NCI-H2029 treated with DMSO at 0.1 percent for 48 hours (cell line): ENCODE results near the gene ADAMTS14.
"Not testable (repeated sequence)": the region's sequence is repeated elsewhere in the genome, so short reads cannot be mapped to it uniquely, and the experiment has no call there.

Experiments
- DNase-seq: peaks from one replicate; lab custom pipeline; 2025; lab: John Stamatoyannopoulos, UW

ADAMTS14 gene, protein sequence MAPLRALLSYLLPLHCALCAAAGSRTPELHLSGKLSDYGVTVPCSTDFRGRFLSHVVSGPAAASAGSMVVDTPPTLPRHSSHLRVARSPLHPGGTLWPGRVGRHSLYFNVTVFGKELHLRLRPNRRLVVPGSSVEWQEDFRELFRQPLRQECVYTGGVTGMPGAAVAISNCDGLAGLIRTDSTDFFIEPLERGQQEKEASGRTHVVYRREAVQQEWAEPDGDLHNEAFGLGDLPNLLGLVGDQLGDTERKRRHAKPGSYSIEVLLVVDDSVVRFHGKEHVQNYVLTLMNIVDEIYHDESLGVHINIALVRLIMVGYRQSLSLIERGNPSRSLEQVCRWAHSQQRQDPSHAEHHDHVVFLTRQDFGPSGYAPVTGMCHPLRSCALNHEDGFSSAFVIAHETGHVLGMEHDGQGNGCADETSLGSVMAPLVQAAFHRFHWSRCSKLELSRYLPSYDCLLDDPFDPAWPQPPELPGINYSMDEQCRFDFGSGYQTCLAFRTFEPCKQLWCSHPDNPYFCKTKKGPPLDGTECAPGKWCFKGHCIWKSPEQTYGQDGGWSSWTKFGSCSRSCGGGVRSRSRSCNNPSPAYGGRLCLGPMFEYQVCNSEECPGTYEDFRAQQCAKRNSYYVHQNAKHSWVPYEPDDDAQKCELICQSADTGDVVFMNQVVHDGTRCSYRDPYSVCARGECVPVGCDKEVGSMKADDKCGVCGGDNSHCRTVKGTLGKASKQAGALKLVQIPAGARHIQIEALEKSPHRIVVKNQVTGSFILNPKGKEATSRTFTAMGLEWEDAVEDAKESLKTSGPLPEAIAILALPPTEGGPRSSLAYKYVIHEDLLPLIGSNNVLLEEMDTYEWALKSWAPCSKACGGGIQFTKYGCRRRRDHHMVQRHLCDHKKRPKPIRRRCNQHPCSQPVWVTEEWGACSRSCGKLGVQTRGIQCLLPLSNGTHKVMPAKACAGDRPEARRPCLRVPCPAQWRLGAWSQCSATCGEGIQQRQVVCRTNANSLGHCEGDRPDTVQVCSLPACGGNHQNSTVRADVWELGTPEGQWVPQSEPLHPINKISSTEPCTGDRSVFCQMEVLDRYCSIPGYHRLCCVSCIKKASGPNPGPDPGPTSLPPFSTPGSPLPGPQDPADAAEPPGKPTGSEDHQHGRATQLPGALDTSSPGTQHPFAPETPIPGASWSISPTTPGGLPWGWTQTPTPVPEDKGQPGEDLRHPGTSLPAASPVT

DNA sequence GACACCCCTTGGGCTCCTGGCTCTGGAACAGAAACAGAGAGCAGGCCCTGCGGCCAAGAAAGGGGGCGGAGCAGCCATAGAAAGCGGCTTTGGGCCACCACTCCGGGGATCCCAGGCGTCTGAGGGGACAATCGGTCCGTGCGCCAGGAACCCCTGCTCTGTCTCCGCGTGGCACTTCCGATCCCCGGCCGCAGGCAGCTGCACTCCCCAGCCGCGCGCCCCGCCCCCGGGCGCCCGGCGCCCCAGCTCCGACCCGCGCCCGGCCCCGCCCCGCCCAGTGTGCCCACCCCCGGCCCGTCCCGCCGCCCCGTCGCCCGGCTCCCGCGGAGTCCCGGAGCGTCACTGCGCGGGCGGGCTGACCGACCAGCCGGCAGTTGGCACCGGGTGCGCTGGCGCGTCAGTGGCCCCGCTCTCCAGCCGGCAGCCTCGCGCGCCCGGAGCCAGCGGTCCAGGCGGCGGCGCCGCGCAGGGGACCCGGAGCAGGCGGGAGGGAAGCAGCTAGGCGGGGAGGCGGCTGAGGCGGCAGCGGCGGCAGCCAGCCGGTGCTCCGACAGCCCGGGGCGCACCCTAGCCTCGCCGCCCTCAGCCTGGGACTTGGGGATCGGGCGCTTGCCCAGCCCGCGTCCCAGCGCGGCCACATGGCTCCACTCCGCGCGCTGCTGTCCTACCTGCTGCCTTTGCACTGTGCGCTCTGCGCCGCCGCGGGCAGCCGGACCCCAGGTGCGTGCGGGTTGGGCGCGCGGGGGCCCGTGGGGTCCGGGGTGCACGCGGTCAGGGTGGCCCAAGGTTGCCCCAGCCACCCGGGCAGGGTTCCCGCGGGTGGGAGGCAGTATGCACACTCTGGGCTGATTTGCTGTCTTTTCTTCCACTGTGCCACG lies at the start of gene ADAMTS14:
Gene ADAMTS14 (plus strand): TSS at position 342 of the 878 bp plus-strand sequence. CDS start 297 bp downstream, at position 639.
- no peak for DNase-seq

DNA sequence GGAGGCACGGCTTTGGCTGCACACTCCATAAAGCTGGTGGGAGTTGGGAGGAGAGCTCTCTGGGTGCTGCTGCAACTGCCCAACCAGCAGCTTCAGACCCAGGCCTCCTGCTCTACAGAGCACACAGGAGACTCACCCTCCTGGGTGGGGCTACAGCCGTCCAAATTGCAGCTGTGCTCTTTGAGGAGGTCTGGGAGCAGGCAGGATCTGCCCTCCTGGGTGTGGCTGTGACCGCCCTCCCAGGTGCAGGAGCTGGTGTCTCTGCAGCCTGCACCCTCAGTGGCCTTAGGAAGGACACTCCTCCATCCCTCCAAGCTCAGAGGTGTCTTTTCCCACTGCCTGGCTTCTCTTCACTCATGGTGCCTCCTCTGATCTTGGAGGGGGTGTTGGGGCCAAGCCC lies 49.8 kb upstream of the ADAMTS14 start:
- no peak for DNase-seq

DNA sequence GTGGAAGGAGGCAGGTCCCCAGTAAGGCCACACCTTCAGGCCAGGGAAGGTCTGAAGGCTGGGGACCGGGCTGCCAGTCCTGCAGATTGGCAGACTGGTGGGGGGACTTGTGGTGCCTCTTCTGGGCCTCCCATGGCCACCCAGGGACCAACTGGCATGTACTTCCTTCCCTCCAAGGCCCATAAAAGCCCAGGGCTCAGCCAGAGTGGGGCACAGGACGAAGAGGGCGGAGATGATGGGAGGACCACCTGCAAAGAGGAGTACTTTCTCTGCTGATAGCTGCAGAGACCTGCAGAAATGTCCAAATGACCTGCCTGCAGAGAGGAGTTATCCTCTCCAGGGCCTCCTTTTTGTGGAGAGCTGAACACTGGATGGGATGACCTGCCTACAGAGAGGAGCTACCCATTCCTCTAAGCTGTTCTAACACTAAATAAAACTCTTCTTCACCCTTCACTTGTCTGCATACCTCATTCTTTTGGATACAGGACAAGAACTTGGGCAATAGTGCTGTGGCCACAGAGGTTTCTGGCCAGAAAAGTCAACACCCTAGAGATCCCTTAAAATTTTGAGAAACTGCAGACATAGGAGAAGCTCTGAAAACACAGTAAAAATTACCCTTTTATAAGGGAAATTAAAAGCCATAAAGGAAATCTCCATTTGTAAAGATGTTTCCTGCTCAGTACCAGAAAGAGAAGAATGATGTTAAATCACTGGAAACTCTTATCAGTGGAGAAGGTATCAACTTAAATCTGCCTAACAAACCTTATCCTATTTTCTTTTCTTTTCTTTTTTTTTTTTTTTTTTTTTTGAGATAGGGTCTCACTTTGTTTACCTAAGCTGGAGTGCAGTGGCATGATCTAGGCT lies 49.1 kb upstream of the ADAMTS14 start:
- no peak for DNase-seq

DNA sequence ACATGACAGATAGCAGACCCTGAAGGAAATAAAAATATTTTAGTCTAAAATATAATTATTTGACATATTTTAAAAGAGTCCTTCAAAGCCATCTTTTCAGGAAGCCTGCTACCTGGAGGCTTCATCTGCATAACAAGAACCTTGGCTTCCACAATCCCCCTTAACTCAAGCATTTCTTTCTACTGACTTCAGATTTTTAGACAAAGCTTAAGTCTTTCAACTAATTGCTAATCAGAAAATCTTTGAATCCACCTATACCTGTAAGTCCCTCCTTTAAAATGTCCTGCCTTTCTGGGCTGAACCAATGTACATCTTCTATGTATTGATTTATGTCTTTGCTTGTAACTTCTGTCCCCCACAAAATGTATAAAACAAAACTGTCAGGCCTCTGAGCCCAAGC lies 46.2 kb upstream of the ADAMTS14 start:
- no peak for DNase-seq

DNA sequence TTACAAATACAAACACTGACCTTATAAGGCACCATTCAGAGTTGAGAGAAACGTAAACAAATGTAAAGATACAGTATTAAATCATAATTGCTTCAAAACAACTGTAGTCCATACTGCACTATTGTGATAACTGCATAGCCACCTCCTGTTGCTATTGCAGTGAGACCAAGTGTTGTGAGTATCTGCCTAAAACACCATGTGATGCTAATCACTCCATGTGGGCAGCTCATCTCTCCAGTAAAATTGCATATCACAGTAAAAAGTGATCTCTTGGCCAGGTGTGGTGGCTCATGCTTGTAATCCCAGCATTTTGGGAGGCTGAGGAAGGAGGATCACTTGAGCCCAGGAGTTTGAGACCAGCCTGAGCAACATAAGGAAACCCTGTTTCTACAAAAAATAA lies 43.0 kb upstream of the ADAMTS14 start:
- DNase-seq = no peak

DNA sequence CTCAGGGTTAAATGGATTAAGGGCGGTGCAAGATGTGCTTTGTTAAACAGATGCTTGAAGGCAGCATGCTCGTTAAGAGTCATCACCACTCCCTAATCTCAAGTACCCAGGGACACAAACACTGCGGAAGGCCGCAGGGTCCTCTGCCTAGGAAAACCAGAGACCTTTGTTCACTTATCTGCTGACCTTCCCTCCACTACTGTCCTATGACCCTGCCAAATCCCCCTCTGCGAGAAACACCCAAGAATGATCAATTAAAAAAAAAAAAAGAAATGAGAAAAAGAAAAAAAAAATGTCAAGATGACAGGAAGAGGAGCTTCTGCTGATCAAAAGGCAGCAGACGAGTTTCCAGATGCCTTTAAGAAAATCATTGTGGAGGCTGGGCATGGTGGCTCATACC lies 40.6 kb upstream of the ADAMTS14 start:
- not testable (repeated sequence) for DNase-seq

DNA sequence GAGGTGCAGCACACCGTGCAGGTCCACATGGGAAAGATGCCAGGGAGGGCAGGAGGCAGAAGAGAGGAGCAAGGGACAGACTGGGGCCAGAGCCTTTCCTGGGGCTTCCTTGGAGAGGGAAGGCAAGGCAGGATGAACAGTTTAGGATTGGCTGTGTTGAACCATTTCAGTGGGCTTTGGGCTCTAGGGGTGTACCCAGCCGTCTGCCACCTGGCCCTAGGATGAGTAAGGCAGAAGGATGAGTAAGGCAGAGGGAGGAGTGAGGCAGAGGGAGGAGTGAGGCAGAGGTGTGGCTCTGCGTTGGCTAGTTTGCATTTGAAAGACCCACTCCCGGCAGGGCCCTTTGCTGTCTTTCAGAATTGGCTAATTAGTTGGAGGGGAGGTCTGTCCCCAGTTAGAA lies 38.3 kb upstream of the ADAMTS14 start:
- no peak for DNase-seq

DNA sequence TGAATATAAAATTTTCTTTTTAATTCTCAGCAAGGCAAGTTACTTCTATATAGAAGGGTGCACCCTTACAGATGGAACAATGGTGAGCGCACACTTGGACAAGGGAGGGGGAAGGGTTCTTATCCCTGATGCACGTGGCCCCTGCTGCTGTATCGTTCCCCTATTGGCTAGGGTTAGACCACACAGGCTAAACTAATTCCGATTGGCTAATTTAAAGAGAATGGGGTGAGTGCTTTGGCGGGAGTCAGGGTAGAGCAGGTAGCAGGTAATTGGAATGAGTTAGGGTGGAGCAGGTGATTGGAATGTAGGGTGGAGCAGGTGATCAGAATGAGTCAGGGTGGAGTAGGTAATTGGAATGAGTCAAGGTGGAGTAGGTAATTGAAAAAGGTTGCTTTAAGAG lies 37.8 kb upstream of the ADAMTS14 start:
- DNase-seq = not testable (repeated sequence)

DNA sequence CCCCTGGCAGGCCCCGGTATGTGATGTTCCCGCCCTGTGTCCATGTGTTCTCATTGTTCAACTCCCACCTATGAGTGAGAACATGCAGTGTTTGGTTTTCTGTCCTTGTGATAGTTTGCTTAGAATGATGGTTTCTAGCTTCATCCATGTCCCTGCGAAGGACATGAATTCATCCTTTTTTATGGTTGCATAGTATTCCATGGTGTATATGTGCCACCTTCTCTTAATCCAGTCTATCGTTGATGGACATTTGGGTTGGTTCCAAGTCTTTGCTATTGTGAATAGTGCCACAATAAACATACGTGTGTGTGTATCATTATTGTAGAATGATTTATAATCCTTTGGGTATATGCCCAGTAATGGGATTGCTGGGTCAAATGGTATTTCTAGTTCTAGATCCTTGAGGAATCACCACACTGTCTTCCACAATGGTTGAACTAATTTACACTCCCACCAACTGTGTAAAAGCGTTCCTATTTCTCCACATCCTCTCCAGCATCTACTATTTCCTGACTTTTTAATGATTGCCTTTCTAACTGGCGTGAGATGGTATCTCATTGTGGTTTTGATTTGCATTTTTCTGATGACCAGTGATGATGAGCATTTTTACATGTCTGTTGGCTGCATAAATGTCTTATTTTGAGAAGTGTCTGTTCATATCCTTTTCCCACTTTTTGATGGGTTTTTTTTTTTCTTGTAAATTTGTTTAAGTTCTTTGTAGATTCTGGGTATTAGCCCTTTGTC lies 32.5 kb upstream of the ADAMTS14 start:
- DNase-seq = not testable (repeated sequence)

DNA sequence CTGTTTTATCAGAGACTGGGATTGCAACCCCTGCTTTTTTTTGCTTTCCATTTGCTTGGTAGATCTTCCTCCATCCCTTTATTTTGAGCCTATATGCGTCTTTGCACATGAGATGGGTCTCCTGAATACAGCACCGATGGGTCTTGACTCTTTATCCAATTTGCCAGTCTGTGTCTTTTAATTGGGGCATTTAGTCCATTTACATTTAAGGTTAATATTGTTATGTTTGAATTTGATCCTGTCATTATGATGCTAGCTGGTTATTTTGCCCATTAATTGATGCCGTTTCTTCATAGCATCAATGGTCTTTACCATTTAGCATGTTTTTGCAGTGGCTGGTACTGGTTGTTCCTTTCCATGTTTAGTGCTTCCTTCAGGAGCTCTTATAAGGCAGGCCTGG lies 29.0 kb upstream of the ADAMTS14 start:
- not testable (repeated sequence) for DNase-seq

DNA sequence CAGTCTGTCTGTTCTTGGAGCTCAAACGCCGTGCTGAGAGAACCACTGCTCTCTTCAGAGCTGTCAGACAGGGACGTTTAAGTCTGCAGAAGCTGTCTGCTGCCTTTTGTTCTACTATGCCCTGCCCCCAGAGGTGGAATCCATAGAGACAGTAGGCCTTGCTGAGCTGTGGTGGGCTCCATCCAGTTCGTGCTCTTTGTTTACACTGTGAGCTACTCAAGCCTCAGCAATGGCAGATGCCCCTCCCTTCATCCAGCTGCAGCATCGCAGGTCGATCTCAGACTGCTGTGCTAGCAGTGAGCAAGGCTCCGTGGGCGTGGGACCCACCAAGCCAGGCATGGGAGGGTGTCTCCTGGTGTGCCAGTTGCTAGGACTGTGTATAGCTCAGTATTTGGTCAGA lies 27.3 kb upstream of the ADAMTS14 start:
- DNase-seq = not testable (repeated sequence)

DNA sequence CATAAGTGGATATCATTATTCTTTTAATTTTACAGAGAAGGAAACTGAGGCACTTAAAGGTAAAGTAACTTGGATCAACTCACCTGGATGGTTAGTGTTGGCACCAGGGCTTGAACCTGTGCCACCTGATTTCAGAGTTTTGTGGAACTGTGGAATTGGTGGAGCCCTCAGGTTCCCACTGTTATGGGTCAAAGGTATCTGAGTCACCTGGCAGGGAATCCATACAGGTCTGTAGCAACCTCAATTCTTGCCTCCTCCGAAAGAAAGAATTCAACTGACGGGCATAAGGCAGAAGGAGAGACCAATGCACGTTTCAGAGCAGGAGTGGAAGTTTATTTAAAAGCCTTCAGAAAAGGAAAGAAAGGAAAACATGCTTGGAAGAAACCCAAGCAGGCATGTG lies 25.2 kb upstream of the ADAMTS14 start:
- DNase-seq = no peak

DNA sequence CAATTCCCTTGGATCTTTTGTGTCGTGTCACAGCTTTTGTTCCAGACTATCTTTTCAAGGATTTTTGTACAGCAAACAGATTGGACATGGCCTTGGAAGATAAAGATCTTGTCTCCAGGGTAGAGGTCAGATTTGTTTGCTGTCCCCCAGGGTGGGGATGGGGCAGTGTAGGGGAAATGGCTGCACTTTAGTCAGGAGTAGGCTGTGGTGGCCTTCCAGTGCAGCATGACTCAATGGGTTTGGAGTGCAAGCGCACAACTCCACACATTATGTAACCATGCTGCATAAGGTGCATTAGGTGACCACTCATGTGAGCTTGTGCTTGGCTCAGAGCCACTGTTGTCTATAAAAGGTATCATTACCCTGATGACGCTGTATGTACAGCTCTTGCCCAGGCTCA lies 23.9 kb upstream of the ADAMTS14 start:
- DNase-seq = no peak

DNA sequence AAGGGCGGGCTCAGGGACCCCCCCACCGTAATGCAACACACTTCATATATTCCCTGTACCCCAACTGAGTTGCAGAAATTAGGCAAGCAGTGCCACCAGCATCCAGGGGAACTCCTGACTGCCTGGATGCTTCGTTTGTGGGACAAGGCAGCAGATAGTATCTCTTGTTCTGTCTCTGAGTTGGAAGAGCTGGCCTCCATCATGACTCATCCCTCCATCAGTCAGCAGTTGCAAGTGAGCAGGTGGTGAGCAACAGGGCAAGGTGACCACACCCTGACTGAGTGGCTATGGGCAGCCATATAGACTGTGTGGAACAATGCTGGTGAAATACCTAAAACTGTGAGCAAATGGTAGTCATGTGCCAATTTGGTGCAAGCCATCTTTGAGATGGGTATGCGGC lies 22.8 kb upstream of the ADAMTS14 start:
- DNase-seq = no peak

DNA sequence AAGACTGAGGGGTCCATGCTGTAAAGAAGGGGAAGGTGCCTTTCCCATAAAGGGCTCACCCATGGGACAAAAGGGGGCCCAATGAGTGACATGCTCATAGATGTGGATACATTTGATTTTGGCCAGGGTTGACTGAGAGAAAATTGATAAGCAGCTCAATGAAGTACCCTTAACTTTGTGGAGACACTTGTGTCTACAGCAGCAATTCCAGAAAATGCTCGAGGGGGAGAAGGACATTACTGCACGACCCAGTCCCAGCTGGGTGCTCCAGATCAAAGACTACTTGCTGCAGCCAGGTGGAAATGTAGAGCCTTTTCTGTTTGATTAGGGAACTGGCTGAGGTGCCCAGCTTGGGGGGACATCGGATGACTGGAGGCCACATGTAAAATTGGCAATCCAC lies 22.2 kb upstream of the ADAMTS14 start:
- DNase-seq = no peak

DNA sequence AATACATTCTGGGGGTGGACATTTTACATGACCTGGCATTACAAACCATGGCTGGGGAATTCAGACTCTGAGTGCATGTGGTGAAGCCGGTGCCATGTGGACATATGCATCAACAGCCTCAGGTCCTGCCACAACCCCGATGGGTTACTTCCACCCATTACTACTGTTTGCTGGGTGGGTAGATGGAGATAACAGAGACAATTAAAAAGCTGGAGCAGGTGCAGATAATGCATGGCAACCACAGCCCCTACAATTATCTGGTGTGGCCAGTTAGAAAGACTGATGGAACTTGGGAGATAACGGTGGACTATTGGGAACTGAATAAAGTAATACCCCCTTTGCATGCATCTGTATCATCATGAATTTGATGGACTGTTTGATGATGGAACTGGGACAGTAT lies 21.6 kb upstream of the ADAMTS14 start:
- DNase-seq = no peak

DNA sequence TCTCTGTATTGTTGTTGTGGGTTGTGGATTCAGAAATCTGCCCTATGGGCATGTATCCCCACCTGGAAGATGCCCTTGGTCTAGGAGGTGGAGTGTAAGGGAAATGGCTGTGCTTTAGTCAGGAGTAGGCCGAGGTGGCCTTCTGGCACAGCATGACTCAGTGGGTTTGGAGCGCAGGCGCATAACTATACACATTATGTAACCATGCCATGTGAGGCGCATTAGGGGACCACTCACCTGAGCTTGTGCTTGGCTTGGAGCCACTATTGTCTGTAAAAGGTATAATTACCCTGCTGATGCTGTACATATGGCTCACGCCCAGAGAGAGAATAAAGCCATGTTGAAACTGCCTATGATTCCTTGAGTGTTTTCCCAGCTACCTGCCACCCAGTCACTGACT lies 20.6 kb upstream of the ADAMTS14 start:
- DNase-seq = no peak

DNA sequence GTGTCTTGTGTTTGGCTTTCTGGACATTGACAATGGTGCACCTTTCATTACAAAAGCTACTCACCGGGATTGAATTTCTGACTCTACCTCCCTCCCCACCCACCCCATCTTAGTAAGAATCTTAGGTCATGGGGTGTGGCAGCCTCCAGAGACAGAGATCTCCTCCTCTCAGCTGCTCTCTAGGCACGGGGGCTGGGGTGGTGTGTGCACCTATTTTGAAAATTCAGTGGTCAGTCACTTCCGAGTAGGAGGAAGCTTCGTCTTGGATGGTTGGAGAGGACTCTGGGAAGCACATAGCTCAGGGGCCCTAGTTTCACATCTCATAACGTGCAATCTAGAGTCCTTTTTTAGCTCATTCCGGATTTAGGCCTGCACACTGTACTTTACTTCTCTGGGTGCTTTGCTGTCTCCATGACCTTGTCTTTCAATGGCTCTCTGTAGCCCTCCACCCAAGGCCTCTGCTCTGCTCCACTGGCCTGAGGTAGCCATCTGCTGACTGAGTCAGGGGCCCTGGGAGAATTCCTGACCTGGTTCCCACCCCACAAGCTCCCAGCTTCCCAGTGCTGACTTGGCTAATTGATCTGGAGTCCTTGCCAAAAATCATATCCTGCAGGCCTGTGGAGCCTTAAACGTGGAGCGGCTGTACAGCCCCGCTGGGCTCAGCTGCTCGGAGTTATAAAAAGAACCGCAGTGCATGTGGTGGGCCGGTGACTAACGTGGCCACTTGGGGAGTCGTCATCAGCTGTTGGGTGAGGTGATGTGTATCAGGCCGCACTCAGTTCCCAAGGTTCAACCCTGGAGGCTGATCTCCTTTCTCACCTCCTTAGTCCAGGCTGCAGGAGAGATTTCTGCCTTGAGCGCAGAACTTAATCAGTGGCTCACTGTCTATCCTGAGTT lies 19.3 kb upstream of the ADAMTS14 start:
- no peak for DNase-seq

DNA sequence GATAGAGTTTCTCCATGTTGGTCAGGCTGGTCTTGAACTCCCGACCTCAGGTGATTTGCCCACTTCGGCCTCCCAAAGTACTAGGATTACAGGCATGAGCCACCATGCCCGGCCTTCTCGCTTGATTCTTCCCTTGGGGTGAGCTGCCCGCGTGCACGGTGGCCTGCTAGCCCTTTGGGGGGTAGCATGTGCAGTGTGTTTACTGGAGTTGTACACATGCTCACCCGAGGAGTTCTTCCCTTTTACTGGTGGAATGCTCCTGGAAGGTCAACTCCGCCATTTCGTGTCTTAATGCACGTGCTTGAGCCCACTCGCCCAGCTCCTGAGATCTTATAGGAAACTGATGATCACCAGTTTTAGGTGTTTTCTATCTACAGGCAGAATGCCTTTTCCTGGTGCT lies 17.0 kb upstream of the ADAMTS14 start:
- no peak for DNase-seq
